Mucosa of descending colon (tissue), 3 donors: ENCODE data around the gene ISG20. TPM values are rescaled to one million over a fixed set of nuclear protein-coding genes. Genes with fewer than 3 reads are reported as not detected.

Experiments used
- ATAC-seq: fragments of 200-7000 bp; cut with Tn5 transposase; one replicate; pipeline ENCODE4 v1.9.1; 2020; ENCODE audit warnings: mild to moderate bottlenecking, moderate library complexity
- DNase-seq, 3 donors: peaks; one replicate each; pipeline ENCODE4 v3.0.0-alpha.2; 2020
- H3K36me3 ChIP-seq: fragments of 200-600 bp; one replicate; pipeline ENCODE4 v1.8.0; 2021; ENCODE audit warnings: low read depth, mild to moderate bottlenecking
- H3K4me1 ChIP-seq: fragments of 200-600 bp; one replicate; pipeline ENCODE4 v1.8.0; 2021; ENCODE audit warnings: low read depth, mild to moderate bottlenecking
- H3K4me3 ChIP-seq: fragments of 200-600 bp; one replicate; pipeline ENCODE4 v1.8.0; 2021; ENCODE audit warnings: mild to moderate bottlenecking
- H3K9me3 ChIP-seq: fragments of 200-600 bp; one replicate; pipeline ENCODE4 v1.8.0; 2021; ENCODE audit warnings: mild to moderate bottlenecking
- intact Hi-C, 2 donors: fragments of 100-400 bp; cut with DNase I in 1 of 2; cut with micrococcal nuclease in 1 of 2; formaldehyde crosslinking; loops; one replicate each; pipeline versions ENCODE4 v1.11.0 to v1.11.1; 2022; cut with DNase I, micrococcal nuclease
- total RNA-seq, 3 donors: library from RNA; stranded (reverse); fragmentation: NEBNext Ultra II Directional in 2 of 3; extraction: Animal tissue kit (Norgen Biotek cat#: 25700) in 2 of 3; gene quantifications; one replicate each; pipeline versions ENCODE4 v1.2.1 to v1.2.4, GENCODE V29; 2021 to 2023
- TF ChIP-seq, protein P1 (sequence below): fragments of 200-600 bp; IDR thresholded peaks from one replicate; pipeline ENCODE4 v1.8.0; 2022; ENCODE audit warnings: antibody characterized with exemption, mild to moderate bottlenecking
- donor health status: DM: no; HTN: no; CAD: no; lungs with moderate emphysema.
- donor health status: DM: no; HTN: no; CAD: no.
- donor health status: DM: no; HTN: yes; CAD: no.

ISG20 gene
- total RNA-seq, 3 donors from 2014 or later = 32.2 to 69.0 (median 55.4) TPM

DNA sequence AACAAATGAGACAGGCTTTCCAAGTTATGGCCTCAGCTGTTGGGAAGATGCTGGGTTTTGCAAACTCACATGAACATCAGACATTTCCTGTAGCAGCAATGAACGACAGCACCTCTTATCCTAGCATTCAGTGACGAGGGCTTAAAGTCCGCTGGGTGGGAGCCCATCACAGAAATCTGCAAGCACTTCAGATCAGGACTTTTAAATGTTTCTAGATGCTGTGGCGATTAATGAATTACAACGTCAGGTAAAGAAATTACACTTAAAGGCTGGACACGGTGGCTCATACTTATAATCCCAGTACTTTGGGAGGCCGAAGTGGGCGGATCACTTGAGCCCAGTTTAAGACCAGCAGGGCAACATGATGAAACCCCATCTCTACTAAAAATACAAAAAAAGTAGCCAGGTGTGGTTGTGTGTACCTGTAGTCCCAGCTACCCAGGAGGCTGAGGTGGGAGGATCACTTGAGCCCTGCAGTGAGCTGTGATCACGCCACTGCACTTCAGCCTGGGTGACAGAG is 13.8 kb upstream of the ISG20 start:
- intact Hi-C loops = no loop called here
- TF ChIP-seq, protein P1, sequence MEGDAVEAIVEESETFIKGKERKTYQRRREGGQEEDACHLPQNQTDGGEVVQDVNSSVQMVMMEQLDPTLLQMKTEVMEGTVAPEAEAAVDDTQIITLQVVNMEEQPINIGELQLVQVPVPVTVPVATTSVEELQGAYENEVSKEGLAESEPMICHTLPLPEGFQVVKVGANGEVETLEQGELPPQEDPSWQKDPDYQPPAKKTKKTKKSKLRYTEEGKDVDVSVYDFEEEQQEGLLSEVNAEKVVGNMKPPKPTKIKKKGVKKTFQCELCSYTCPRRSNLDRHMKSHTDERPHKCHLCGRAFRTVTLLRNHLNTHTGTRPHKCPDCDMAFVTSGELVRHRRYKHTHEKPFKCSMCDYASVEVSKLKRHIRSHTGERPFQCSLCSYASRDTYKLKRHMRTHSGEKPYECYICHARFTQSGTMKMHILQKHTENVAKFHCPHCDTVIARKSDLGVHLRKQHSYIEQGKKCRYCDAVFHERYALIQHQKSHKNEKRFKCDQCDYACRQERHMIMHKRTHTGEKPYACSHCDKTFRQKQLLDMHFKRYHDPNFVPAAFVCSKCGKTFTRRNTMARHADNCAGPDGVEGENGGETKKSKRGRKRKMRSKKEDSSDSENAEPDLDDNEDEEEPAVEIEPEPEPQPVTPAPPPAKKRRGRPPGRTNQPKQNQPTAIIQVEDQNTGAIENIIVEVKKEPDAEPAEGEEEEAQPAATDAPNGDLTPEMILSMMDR = no peak
- ATAC-seq (no peak), DNase-seq (peak in 1 of 3 donors; percentile 18)
- Histone ChIP-seq H3K4me3 (no peak overlapping the region), H3K4me1 (peaks cover 26% of the 10 kb centered on the region), H3K9me3 (no peaks in the 10 kb centered on the region), H3K36me3 (no peaks in the 10 kb centered on the region)

GRCh38 chr15:88625943-88626741 is 12.7 kb upstream of the ISG20 start:
- TF ChIP-seq, protein P1 = no peak
- ATAC-seq (no peak), DNase-seq (peak in 2 of 3 donors; percentile 27 to 52)
- no peaks in the 10 kb centered on the region for H3K36me3 ChIP-seq
- H3K9me3 ChIP-seq = no peaks in the 10 kb centered on the region
- H3K4me1 ChIP-seq = peaks cover 24% of the 10 kb centered on the region
- intact Hi-C loops = no loop called here
- no peak overlapping the region for H3K4me3 ChIP-seq

- intact Hi-C loops = no loop called here
- TF ChIP-seq, protein P1 = no peak
- Histone ChIP-seq H3K36me3 (no peaks in the 10 kb centered on the region), H3K9me3 (no peaks in the 10 kb centered on the region), H3K4me1 (peaks cover 24% of the 10 kb centered on the region), H3K4me3 (no peak overlapping the region)
- ATAC-seq = peak; percentile 70
- peak; percentile 37 to 78 (median 67) for DNase-seq
Observed at GRCh38 chr15:88627463-88627862, 11.4 kb upstream of the ISG20 start.

GRCh38 chr15:88628018-88628654 is 10.7 kb upstream of the ISG20 start:
- intact Hi-C loops = no loop called here
- no peaks in the 10 kb centered on the region for H3K9me3 ChIP-seq
- TF ChIP-seq, protein P1 = no peak
- ATAC-seq (no peak), DNase-seq (peak in 2 of 3 donors; percentile 28 to 53)
- H3K36me3 ChIP-seq = no peaks in the 10 kb centered on the region
- H3K4me3 ChIP-seq = no peak overlapping the region
- peaks cover 20% of the 10 kb centered on the region for H3K4me1 ChIP-seq

DNA sequence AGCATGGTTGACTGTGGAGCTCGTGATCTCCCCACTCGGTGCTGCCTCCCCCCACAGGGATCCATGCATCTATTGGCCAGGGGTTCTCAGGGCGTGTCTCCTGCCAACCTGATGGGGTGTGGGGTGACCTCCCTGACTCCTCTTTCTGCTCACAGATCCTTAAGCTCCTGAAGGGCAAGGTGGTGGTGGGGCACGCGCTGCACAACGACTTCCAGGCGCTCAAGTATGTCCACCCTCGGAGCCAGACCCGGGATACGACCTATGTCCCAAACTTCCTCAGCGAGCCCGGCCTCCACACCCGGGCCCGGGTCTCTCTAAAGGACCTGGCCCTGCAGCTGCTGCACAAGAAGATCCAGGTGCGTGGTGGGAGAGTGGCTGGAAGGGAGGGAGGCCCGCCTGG is 9.7 kb upstream of the ISG20 start:
- ATAC-seq (no peak), DNase-seq (peak in 2 of 3 donors; percentile 27 to 53)
- Histone ChIP-seq H3K36me3 (no peaks in the 10 kb centered on the region), H3K4me3 (no peak overlapping the region), H3K4me1 (peaks cover 17% of the 10 kb centered on the region), H3K9me3 (no peaks in the 10 kb centered on the region)
- TF ChIP-seq, protein P1 = no peak
- intact Hi-C loops = no loop called here
